Progenitor cell of endocrine pancreas (in vitro differentiated cells): ENCODE measurements around the gene KLRC2. TPM values are rescaled to one million over a fixed set of nuclear protein-coding genes. Genes with fewer than 3 reads are reported as not detected.
"Not testable (repeated sequence)": the region's sequence is repeated elsewhere in the genome, so short reads cannot be mapped to it uniquely, and the experiment has no call there.

Experiments
- DNase-seq: peaks from one replicate; pipeline ENCODE4 v3.0.0; 2021; ENCODE audit warnings: low spot score; ENCODE audit not compliant: unreplicated experiment
- H3K27ac Mint-ChIP-seq: 2 replicates; pipeline ENCODE4 v1.8.0; 2021; ENCODE audit warnings: mild to moderate bottlenecking, moderate library complexity, mixed read lengths
- H3K27me3 Mint-ChIP-seq: 2 replicates; pipeline ENCODE4 v1.8.0; 2021; ENCODE audit warnings: mixed read lengths
- H3K36me3 Mint-ChIP-seq: 2 replicates; pipeline ENCODE4 v1.8.0; 2022; ENCODE audit warnings: mixed read lengths; ENCODE audit not compliant: insufficient read depth
- H3K4me1 Mint-ChIP-seq: 2 replicates; pipeline ENCODE4 v1.8.0; 2021; ENCODE audit warnings: low read depth, mixed read lengths
- H3K4me3 Mint-ChIP-seq: 2 replicates; pipeline ENCODE4 v1.8.0; 2021; ENCODE audit warnings: low read depth, mild to moderate bottlenecking, moderate library complexity, mixed read lengths
- H3K9me3 Mint-ChIP-seq: 2 replicates; pipeline ENCODE4 v1.8.0; 2021; ENCODE audit warnings: low read depth, mixed read lengths
- total RNA-seq: library from RNA; stranded (reverse); gene quantifications from 2 replicates; pipeline ENCODE4 v1.2.1, GENCODE V29; 2021
- TF ChIP-seq, protein P1 (sequence below): fragments of 200-600 bp; sonication (generic); IDR thresholded peaks from one replicate; pipeline ENCODE4 v1.5.0; 2021; ENCODE audit warnings: antibody characterized with exemption, mild to moderate bottlenecking; ENCODE audit not compliant: unreplicated experiment

KLRC2 gene
- total RNA-seq, 1 donor from 2014 or later = not detected

DNA sequence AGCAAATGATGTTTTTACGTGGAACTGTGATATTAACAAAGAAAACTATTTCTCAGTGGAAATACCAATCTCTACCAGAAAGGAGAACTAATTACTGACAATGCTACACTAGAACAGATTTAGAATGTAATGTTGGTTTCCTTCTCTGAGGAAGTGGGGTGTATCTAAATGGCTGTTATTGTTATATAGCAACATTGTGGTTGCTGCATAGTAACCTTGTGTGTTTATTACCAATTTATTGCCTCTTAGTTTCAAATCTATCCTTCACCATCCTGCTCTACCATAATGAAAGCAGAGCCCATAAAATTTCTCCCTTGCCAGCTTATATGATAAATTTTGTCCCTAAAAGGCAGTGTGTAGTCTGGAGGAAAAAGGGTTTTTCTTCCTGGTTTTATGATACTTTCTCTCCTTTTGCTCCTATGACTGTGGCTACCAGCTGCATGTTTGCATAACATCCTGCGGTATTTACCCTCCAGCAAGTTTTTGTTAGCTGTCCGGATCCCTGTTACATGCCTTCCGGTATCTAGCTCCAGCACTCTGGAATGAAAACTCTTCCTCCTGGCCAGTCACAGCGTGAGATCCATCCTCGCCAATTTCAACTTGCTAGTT, 40.3 kb downstream of the KLRC2 start:
- TF ChIP-seq, protein P1, sequence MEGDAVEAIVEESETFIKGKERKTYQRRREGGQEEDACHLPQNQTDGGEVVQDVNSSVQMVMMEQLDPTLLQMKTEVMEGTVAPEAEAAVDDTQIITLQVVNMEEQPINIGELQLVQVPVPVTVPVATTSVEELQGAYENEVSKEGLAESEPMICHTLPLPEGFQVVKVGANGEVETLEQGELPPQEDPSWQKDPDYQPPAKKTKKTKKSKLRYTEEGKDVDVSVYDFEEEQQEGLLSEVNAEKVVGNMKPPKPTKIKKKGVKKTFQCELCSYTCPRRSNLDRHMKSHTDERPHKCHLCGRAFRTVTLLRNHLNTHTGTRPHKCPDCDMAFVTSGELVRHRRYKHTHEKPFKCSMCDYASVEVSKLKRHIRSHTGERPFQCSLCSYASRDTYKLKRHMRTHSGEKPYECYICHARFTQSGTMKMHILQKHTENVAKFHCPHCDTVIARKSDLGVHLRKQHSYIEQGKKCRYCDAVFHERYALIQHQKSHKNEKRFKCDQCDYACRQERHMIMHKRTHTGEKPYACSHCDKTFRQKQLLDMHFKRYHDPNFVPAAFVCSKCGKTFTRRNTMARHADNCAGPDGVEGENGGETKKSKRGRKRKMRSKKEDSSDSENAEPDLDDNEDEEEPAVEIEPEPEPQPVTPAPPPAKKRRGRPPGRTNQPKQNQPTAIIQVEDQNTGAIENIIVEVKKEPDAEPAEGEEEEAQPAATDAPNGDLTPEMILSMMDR = no peak
- peaks cover 3% of the 10 kb centered on the region for H3K36me3 Mint-ChIP-seq
- no peaks in the 10 kb centered on the region for H3K9me3 Mint-ChIP-seq
- no peak for DNase-seq
- peaks cover 15% of the 10 kb centered on the region for H3K4me1 Mint-ChIP-seq
- peak overlapping the region; percentile 36 for H3K27ac Mint-ChIP-seq
- H3K27me3 Mint-ChIP-seq = no peaks in the 10 kb centered on the region
- H3K4me3 Mint-ChIP-seq = no peak overlapping the region

DNA sequence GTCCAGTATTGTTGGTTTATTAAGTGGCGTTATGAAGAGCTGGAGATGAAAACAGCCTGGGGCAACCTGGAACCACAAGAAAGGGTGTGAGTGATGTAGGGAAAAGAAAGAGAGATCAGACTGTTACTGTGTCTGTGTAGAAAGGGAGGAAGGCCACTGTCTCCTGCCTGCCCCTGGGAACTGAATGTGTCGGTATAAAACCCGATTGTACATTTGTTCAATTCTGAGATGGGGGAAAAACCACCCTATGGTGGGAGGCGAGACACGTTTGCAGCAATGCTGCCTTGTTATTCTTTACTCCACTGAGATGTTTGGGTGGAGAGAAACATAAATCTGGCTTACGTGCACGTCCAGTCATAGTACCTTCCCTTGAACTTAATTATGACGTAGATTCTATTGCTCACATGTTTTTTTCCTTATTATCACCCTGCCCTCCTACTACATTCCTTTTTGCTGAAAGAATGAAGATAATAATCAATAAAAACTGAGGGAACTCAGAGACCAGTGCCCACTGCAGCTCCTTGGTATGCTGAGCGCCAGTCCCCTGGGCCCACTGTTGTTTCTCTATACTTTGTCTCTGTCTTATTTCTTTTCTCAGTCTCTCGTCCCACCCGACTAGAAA, 41.2 kb downstream of the KLRC2 start:
- H3K27ac Mint-ChIP-seq = peak overlapping the region; percentile 36
- H3K36me3 Mint-ChIP-seq = not testable (repeated sequence)
- peaks cover 15% of the 10 kb centered on the region for H3K4me1 Mint-ChIP-seq

DNA sequence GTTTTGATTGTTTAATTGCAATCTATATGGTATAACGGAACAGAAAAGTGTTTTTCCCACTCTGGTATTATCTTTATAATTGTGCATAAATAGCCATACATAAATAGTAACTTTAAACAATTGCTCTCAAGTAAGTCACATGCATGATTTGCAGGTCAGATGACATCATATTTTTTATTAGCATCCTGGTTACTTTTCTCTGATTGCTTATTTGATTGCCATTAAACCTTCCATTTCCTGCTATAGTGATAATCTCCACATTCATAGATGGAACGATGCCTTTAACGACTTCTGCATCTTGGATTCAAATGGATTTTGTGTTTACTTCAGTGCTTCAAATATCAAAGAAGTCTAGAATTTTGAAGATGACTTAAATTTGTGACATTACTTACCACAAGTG, 42.5 kb downstream of the KLRC2 start:
- Mint-ChIP-seq H3K36me3 (peaks cover 1% of the 10 kb centered on the region), H3K4me1 (peaks cover 15% of the 10 kb centered on the region), H3K9me3 (no peaks in the 10 kb centered on the region), H3K4me3 (no peak overlapping the region), H3K27ac (no peak overlapping the region), H3K27me3 (no peaks in the 10 kb centered on the region)
- DNase-seq = no peak
- TF ChIP-seq, protein P1 = no peak

More for the DNA sequence above, 41.2 kb downstream of the KLRC2 start:
- H3K27me3 Mint-ChIP-seq, DNase-seq, H3K4me3 Mint-ChIP-seq, H3K9me3 Mint-ChIP-seq: not testable (repeated sequence)

DNA sequence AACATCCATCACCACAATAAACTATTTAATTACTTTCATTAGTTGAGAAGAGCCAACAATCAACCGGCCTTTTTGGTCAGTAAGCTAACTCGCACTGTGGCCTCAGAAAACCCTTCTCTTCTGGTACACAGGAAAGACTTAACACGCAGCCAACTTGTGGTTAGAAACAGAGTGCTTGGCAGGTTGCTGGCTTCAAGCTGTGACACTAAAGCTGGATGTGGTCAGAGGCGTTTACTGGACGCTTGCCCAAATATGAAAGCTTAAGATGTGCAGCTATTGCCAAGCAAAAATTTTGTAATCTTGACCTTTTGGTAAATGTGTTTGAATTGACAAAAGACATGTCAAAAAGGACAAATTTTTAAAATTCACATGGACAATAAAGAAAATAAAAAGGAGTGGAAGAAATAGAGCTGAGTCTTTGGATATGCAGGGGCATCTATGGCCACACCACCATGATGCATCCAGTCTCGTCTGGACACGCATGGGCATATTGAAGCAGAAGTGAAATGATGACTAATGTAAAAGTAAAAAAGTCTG, 43.3 kb downstream of the KLRC2 start:
- no peaks in the 10 kb centered on the region for H3K9me3 Mint-ChIP-seq

DNA sequence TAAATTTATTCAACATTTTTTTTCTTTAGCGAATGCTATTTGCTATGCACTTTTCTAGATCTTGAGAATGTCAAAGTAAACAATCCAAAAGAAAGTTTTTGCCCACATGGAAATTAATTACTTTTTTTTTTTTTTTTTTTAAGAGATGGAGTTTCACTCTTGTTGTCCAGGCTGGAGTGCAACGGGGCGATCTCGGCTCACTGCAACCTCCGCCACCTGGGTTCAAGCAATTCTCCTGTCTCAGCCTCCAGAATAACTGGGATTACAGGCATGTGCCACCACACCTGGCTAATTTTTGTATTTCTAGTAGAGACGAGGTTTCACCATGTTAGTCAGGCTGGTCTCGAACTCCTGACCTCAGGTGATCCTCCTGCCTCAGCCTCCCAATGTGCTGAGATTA, 44.8 kb downstream of the KLRC2 start:
- H3K9me3 Mint-ChIP-seq, H3K27me3 Mint-ChIP-seq, DNase-seq, H3K27ac Mint-ChIP-seq, H3K4me3 Mint-ChIP-seq, H3K36me3 Mint-ChIP-seq: not testable (repeated sequence)
- H3K4me1 Mint-ChIP-seq = peaks cover 14% of the 10 kb centered on the region

More for the DNA sequence above, 43.3 kb downstream of the KLRC2 start:
- Mint-ChIP-seq H3K4me1 (peaks cover 15% of the 10 kb centered on the region), H3K4me3 (no peak overlapping the region), H3K36me3 (peaks cover 1% of the 10 kb centered on the region), H3K27me3 (no peaks in the 10 kb centered on the region), H3K27ac (no peak overlapping the region)
- DNase-seq = no peak
- TF ChIP-seq, protein P1 = no peak

DNA sequence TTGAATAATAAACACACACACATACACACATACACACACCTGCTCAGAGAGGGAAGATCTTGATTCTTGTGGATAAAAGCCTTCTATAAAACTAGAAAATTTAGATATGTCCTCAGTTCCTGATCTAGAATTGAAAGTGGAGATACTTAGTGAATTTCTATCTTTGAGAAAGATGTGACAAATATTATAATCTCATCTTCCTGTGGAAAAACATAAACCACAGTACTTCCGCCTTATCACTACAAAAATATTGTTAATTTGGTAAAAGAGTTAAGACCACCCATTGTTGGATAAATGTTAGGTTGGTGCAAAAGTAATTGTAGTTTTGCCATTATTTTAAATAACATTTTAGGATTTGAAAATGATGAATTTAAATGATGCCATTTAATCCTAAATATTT, 45.9 kb downstream of the KLRC2 start, which contains the start of gene KLRK1:
KLRK1 (minus strand) TSS at position 138 of the 400 bp plus-strand sequence. CDS start 1,231 bp downstream, outside the sequence.
- H3K36me3 Mint-ChIP-seq = peaks cover 2% of the 10 kb centered on the region
- no peaks in the 10 kb centered on the region for H3K27me3 Mint-ChIP-seq
- no peak within 1 kb of the TSS for H3K27ac Mint-ChIP-seq
- no peak within 1 kb of the TSS for H3K4me3 Mint-ChIP-seq
- no peak for DNase-seq
- peaks cover 2% of the 10 kb centered on the region for H3K9me3 Mint-ChIP-seq
- H3K4me1 Mint-ChIP-seq = peaks cover 4% of the 10 kb centered on the region
- TF ChIP-seq, protein P1 = no peak
